ENCODE results near the gene LAMC3. TPM values are rescaled to one million over a fixed set of nuclear protein-coding genes. Genes with fewer than 3 reads are reported as not detected.
A peak's percentile ranks its signal among the peaks of the same experiment; 100 is the strongest.

Gene LAMC3
- total and polyA plus RNA-seq, 2 donors from 2014 or later: 13.4 to 13.8 TPM

- FAIRE-seq: no peak
- Histone ChIP-seq H3K36me3 (ENCODE audit: control insufficient read depth in 2 of 3, insufficient read depth in 3 of 3, low read length in 3 of 3) (no peaks in the 10 kb centered on the region), H3K4me3 (ENCODE audit: low read length in 3 of 3) (no peak overlapping the region), H3K27ac (ENCODE audit: low read depth in 2 of 2, low read length in 2 of 2) (peak overlapping the region; percentile 43 to 73), H3K4me1 (ENCODE audit: control insufficient read depth in 2 of 3, insufficient read depth in 2 of 3, low read depth in 1 of 3, low read length in 3 of 3) (peaks cover 0 to 6% (median 3%) of the 10 kb centered on the region in 3 donors), H3K9me3 (ENCODE audit: control insufficient read depth in 2 of 3, insufficient read depth in 1 of 3, low read length in 3 of 3) (peaks cover 0 to 7% (median 4%) of the 10 kb centered on the region in 3 donors), H3K27me3 (ENCODE audit: control insufficient read depth, insufficient read depth, low read length) (no peaks in the 10 kb centered on the region), H3K9ac (ENCODE audit: low read length in 3 of 3) (no peak overlapping the region)
- intact Hi-C loops (cut with DNase I): no loop called here
- TF ChIP-seq CTCF (IDR thresholded peaks at IDR 0.05; ENCODE audit: borderline replicate concordance, extremely low read depth, insufficient read depth): no peak
- DNase-seq: peak in 1 of 5 donors; percentile 21
Measured at GRCh38 chr9:131020388-131020787, 11.4 kb downstream of the LAMC3 start.

- H3K9ac ChIP-seq (ENCODE audit: low read length in 3 of 3): no peak overlapping the region
- DNase-seq (no peak), FAIRE-seq (no peak)
- no peak overlapping the region for H3K4me3 ChIP-seq (ENCODE audit: low read length in 3 of 3)
- intact Hi-C loops (cut with DNase I): no loop called here
- H3K36me3 ChIP-seq (ENCODE audit: control insufficient read depth in 2 of 3, insufficient read depth in 3 of 3, low read length in 3 of 3): no peaks in the 10 kb centered on the region
- peak overlapping the region in 1 of 2 donors; percentile 73 for H3K27ac ChIP-seq (ENCODE audit: low read depth in 2 of 2, low read length in 2 of 2)
- peaks cover 0 to 7% (median 4%) of the 10 kb centered on the region in 3 donors for H3K9me3 ChIP-seq (ENCODE audit: control insufficient read depth in 2 of 3, insufficient read depth in 1 of 3, low read length in 3 of 3)
- no peak for TF ChIP-seq CTCF (IDR thresholded peaks at IDR 0.05; ENCODE audit: borderline replicate concordance, extremely low read depth, insufficient read depth)
- H3K27me3 ChIP-seq (ENCODE audit: control insufficient read depth, insufficient read depth, low read length): no peaks in the 10 kb centered on the region
- peaks cover 0 to 6% (median 3%) of the 10 kb centered on the region in 3 donors for H3K4me1 ChIP-seq (ENCODE audit: control insufficient read depth in 2 of 3, insufficient read depth in 2 of 3, low read depth in 1 of 3, low read length in 3 of 3)
Measured at GRCh38 chr9:131020862-131021261, 11.9 kb downstream of the LAMC3 start.

GRCh38 chr9:131021785-131022184 lies 12.8 kb downstream of the LAMC3 start:
- Histone ChIP-seq H3K9me3 (ENCODE audit: control insufficient read depth in 2 of 3, insufficient read depth in 1 of 3, low read length in 3 of 3) (peaks cover 0 to 7% (median 4%) of the 10 kb centered on the region in 3 donors), H3K9ac (ENCODE audit: low read length in 3 of 3) (no peak overlapping the region), H3K27ac (ENCODE audit: low read depth in 2 of 2, low read length in 2 of 2) (peak overlapping the region in 1 of 2 donors; percentile 8), H3K4me1 (ENCODE audit: control insufficient read depth in 2 of 3, insufficient read depth in 2 of 3, low read depth in 1 of 3, low read length in 3 of 3) (peaks cover 0 to 6% (median 3%) of the 10 kb centered on the region in 3 donors), H3K36me3 (ENCODE audit: control insufficient read depth in 2 of 3, insufficient read depth in 3 of 3, low read length in 3 of 3) (no peaks in the 10 kb centered on the region), H3K4me3 (ENCODE audit: low read length in 3 of 3) (no peak overlapping the region), H3K27me3 (ENCODE audit: control insufficient read depth, insufficient read depth, low read length) (no peaks in the 10 kb centered on the region)
- DNase-seq: no peak
- no peak for FAIRE-seq
- no peak for TF ChIP-seq CTCF (IDR thresholded peaks at IDR 0.05; ENCODE audit: borderline replicate concordance, extremely low read depth, insufficient read depth)
- intact Hi-C loops (cut with DNase I): no loop called here

Data from kidney (tissue), 14 donors.